PC-9 (cell line): ENCODE results near the gene HECTD1.

ENCODE experiments used
- EZH2 ChIP-seq: fragments of 200-600 bp; sonication (generic); IDR thresholded peaks from 2 replicates; pipeline ENCODE4 v1.8.0; 2017; ENCODE audit warnings: antibody characterized with exemption, low read depth
- TF ChIP-seq, protein P1 (sequence below): fragments of 200-600 bp; sonication (generic); conservative IDR thresholded peaks from 2 replicates; pipeline ENCODE4 v1.6.1; 2017; ENCODE audit warnings: mixed run types, antibody characterized with exemption, mild to moderate bottlenecking, moderate library complexity

GRCh38 chr14:31069343-31069742, 138.2 kb downstream of the HECTD1 start:
- TF ChIP-seq, protein P1, sequence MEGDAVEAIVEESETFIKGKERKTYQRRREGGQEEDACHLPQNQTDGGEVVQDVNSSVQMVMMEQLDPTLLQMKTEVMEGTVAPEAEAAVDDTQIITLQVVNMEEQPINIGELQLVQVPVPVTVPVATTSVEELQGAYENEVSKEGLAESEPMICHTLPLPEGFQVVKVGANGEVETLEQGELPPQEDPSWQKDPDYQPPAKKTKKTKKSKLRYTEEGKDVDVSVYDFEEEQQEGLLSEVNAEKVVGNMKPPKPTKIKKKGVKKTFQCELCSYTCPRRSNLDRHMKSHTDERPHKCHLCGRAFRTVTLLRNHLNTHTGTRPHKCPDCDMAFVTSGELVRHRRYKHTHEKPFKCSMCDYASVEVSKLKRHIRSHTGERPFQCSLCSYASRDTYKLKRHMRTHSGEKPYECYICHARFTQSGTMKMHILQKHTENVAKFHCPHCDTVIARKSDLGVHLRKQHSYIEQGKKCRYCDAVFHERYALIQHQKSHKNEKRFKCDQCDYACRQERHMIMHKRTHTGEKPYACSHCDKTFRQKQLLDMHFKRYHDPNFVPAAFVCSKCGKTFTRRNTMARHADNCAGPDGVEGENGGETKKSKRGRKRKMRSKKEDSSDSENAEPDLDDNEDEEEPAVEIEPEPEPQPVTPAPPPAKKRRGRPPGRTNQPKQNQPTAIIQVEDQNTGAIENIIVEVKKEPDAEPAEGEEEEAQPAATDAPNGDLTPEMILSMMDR: no peak
- no peak for TF ChIP-seq EZH2
